Peyer's patch (tissue), 4 donors: ENCODE data around the gene CAV1.

Source experiments
- CTCF ChIP-seq, 6 experiments: fragments of 450-650 bp in 4 of 6; fragments of 200-600 bp in 2 of 6; sonication (generic) in 1 of 6; IDR thresholded peaks; one replicate each; pipeline ENCODE4 v1.5.1; 2017 to 2019; ENCODE audit warnings: antibody characterized with exemption in 6 of 6, mild to moderate bottlenecking in 3 of 6, moderate library complexity in 1 of 6
- POLR2A ChIP-seq, 2 donors: fragments of 450-650 bp; IDR thresholded peaks; one replicate each; pipeline ENCODE4 v1.5.1; 2017; ENCODE audit warnings: antibody characterized with exemption in 2 of 2, mild to moderate bottlenecking in 2 of 2, moderate library complexity in 2 of 2

- TF ChIP-seq CTCF (IDR thresholded peaks at IDR 0.05) (no peak), POLR2A (IDR thresholded peaks at IDR 0.05) (no peak)
These were observed 2.7 kb downstream of the CAV1 start for GRCh38 chr7:116527521-116527920.
